ENCODE data around the gene ARHGEF7. TPM values are rescaled to one million over a fixed set of nuclear protein-coding genes. Genes with fewer than 3 reads are reported as not detected.

ARHGEF7 gene
- polyA plus RNA-seq, 1 donor from 2014 or later: 15.5 TPM

GRCh38 chr13:111165241-111166010 is 50.3 kb downstream of the ARHGEF7 start:
- Mint-ChIP-seq H3K36me3 (peaks cover 13% of the 10 kb centered on the region), H3K27ac (peak overlapping the region in 1 of 3 donors; percentile 89)

GRCh38 chr13:111166882-111167675 is 52.0 kb downstream of the ARHGEF7 start:
- H3K36me3 Mint-ChIP-seq: peaks cover 13% of the 10 kb centered on the region
- peak overlapping the region in 2 of 4 donors; percentile 31 to 67 for H3K4me3 Mint-ChIP-seq
- no peaks in the 10 kb centered on the region for H3K27me3 Mint-ChIP-seq
- no peaks in the 10 kb centered on the region for H3K9me3 Mint-ChIP-seq
- peak overlapping the region; percentile 49 to 89 (median 64) for H3K27ac Mint-ChIP-seq
- H3K4me1 Mint-ChIP-seq: peaks cover 59 to 64% (median 64%) of the 10 kb centered on the region in 3 donors

More at GRCh38 chr13:111165241-111166010, 50.3 kb downstream of the ARHGEF7 start:
- H3K27me3 Mint-ChIP-seq: no peaks in the 10 kb centered on the region
- H3K4me1 Mint-ChIP-seq: peaks cover 56 to 65% (median 60%) of the 10 kb centered on the region in 3 donors
- no peaks in the 10 kb centered on the region for H3K9me3 Mint-ChIP-seq
- H3K4me3 Mint-ChIP-seq: peak overlapping the region in 2 of 4 donors; percentile 35 to 78

- peaks cover 49 to 54% (median 53%) of the 10 kb centered on the region in 3 donors for H3K4me1 Mint-ChIP-seq
- H3K9me3 Mint-ChIP-seq: no peaks in the 10 kb centered on the region
- H3K36me3 Mint-ChIP-seq: peaks cover 13% of the 10 kb centered on the region
- H3K4me3 Mint-ChIP-seq: no peak overlapping the region
- peak overlapping the region in 1 of 3 donors; percentile 48 for H3K27ac Mint-ChIP-seq
- no peaks in the 10 kb centered on the region for H3K27me3 Mint-ChIP-seq
Observed at GRCh38 chr13:111168107-111168506, 53.0 kb downstream of the ARHGEF7 start.

GRCh38 chr13:111171112-111171511 is 56.0 kb downstream of the ARHGEF7 start:
- peaks cover 0 to 4% (median 0%) of the 10 kb centered on the region in 3 donors for H3K9me3 Mint-ChIP-seq
- H3K27me3 Mint-ChIP-seq: no peaks in the 10 kb centered on the region
- peaks cover 17% of the 10 kb centered on the region for H3K36me3 Mint-ChIP-seq
- H3K27ac Mint-ChIP-seq: peak overlapping the region in 1 of 3 donors; percentile 12
- peaks cover 40 to 43% (median 41%) of the 10 kb centered on the region in 3 donors for H3K4me1 Mint-ChIP-seq
- H3K4me3 Mint-ChIP-seq: peak overlapping the region in 2 of 4 donors; percentile 9 to 51

- Mint-ChIP-seq H3K9me3 (peaks cover 0 to 4% (median 0%) of the 10 kb centered on the region in 3 donors), H3K36me3 (peaks cover 17% of the 10 kb centered on the region), H3K27me3 (no peaks in the 10 kb centered on the region), H3K4me3 (peak overlapping the region in 1 of 4 donors; percentile 33), H3K27ac (peak overlapping the region in 1 of 3 donors; percentile 12), H3K4me1 (peaks cover 36 to 42% (median 39%) of the 10 kb centered on the region in 3 donors)
Observed at GRCh38 chr13:111171629-111172028, 56.5 kb downstream of the ARHGEF7 start.

- H3K4me3 Mint-ChIP-seq: no peak overlapping the region
- peaks cover 0 to 4% (median 0%) of the 10 kb centered on the region in 3 donors for H3K9me3 Mint-ChIP-seq
- peak overlapping the region in 1 of 3 donors; percentile 63 for H3K27ac Mint-ChIP-seq
- H3K27me3 Mint-ChIP-seq: no peaks in the 10 kb centered on the region
- H3K4me1 Mint-ChIP-seq: peaks cover 32 to 47% (median 39%) of the 10 kb centered on the region in 3 donors
- H3K36me3 Mint-ChIP-seq: peaks cover 8% of the 10 kb centered on the region
Observed at GRCh38 chr13:111174377-111175114, 59.4 kb downstream of the ARHGEF7 start.

- H3K9me3 Mint-ChIP-seq: peaks cover 0 to 4% (median 0%) of the 10 kb centered on the region in 3 donors
- peak overlapping the region in 1 of 4 donors; percentile 28 for H3K4me3 Mint-ChIP-seq
- peaks cover 7% of the 10 kb centered on the region for H3K36me3 Mint-ChIP-seq
Observed at GRCh38 chr13:111175372-111175771, 60.3 kb downstream of the ARHGEF7 start.

GRCh38 chr13:111175935-111176334 is 60.8 kb downstream of the ARHGEF7 start:
- peak overlapping the region in 2 of 4 donors; percentile 14 to 47 for H3K4me3 Mint-ChIP-seq
- no peaks in the 10 kb centered on the region for H3K27me3 Mint-ChIP-seq
- peaks cover 0 to 4% (median 0%) of the 10 kb centered on the region in 3 donors for H3K9me3 Mint-ChIP-seq
- peak overlapping the region in 1 of 3 donors; percentile 64 for H3K27ac Mint-ChIP-seq
- peaks cover 35 to 49% (median 49%) of the 10 kb centered on the region in 3 donors for H3K4me1 Mint-ChIP-seq
- H3K36me3 Mint-ChIP-seq: peaks cover 7% of the 10 kb centered on the region

More at GRCh38 chr13:111175372-111175771, 60.3 kb downstream of the ARHGEF7 start:
- Mint-ChIP-seq H3K27me3 (no peaks in the 10 kb centered on the region), H3K27ac (no peak overlapping the region), H3K4me1 (peaks cover 36 to 52% (median 47%) of the 10 kb centered on the region in 3 donors)

- H3K9me3 Mint-ChIP-seq: peaks cover 0 to 4% (median 0%) of the 10 kb centered on the region in 3 donors
- H3K4me1 Mint-ChIP-seq: peaks cover 37 to 49% (median 49%) of the 10 kb centered on the region in 3 donors
- H3K27ac Mint-ChIP-seq: peak overlapping the region in 1 of 3 donors; percentile 64
- H3K36me3 Mint-ChIP-seq: peaks cover 7% of the 10 kb centered on the region
- no peaks in the 10 kb centered on the region for H3K27me3 Mint-ChIP-seq
- H3K4me3 Mint-ChIP-seq: peak overlapping the region in 2 of 4 donors; percentile 47 to 70
Observed at GRCh38 chr13:111176421-111176820, 61.3 kb downstream of the ARHGEF7 start.

- peaks cover 7% of the 10 kb centered on the region for H3K36me3 Mint-ChIP-seq
- peak overlapping the region in 2 of 4 donors; percentile 23 to 82 for H3K4me3 Mint-ChIP-seq
- H3K27ac Mint-ChIP-seq: peak overlapping the region in 2 of 3 donors; percentile 43 to 57
- H3K9me3 Mint-ChIP-seq: peaks cover 0 to 4% (median 0%) of the 10 kb centered on the region in 3 donors
- no peaks in the 10 kb centered on the region for H3K27me3 Mint-ChIP-seq
- H3K4me1 Mint-ChIP-seq: peaks cover 35 to 50% (median 45%) of the 10 kb centered on the region in 3 donors
Observed at GRCh38 chr13:111177081-111177711, 62.1 kb downstream of the ARHGEF7 start.

GRCh38 chr13:111177921-111178320 is 62.8 kb downstream of the ARHGEF7 start:
- Mint-ChIP-seq H3K36me3 (peaks cover 7% of the 10 kb centered on the region), H3K27ac (peak overlapping the region in 2 of 3 donors; percentile 57 to 93), H3K4me1 (peaks cover 38 to 55% (median 48%) of the 10 kb centered on the region in 3 donors), H3K27me3 (no peaks in the 10 kb centered on the region), H3K9me3 (peaks cover 0 to 4% (median 0%) of the 10 kb centered on the region in 3 donors), H3K4me3 (no peak overlapping the region)

- Mint-ChIP-seq H3K9me3 (peaks cover 0 to 4% (median 0%) of the 10 kb centered on the region in 3 donors), H3K27ac (peak overlapping the region in 1 of 3 donors; percentile 49), H3K27me3 (no peaks in the 10 kb centered on the region), H3K36me3 (peaks cover 7% of the 10 kb centered on the region), H3K4me1 (peaks cover 42 to 60% (median 52%) of the 10 kb centered on the region in 3 donors), H3K4me3 (no peak overlapping the region)
Observed at GRCh38 chr13:111178402-111178801, 63.3 kb downstream of the ARHGEF7 start.

GRCh38 chr13:111179908-111180760 is 65.0 kb downstream of the ARHGEF7 start:
- Mint-ChIP-seq H3K27me3 (no peaks in the 10 kb centered on the region), H3K4me1 (peaks cover 55 to 76% (median 69%) of the 10 kb centered on the region in 3 donors), H3K36me3 (peaks cover 4% of the 10 kb centered on the region), H3K27ac (peak overlapping the region in 2 of 3 donors; percentile 50 to 55), H3K9me3 (peaks cover 0 to 4% (median 0%) of the 10 kb centered on the region in 3 donors), H3K4me3 (peak overlapping the region in 2 of 4 donors; percentile 11 to 59)
